Lower leg skin (tissue), 3 donors: ENCODE results near the gene RAB11FIP4.

ENCODE experiments used
- POLR2A ChIP-seq, 2 donors: fragments of 450-650 bp; IDR thresholded peaks; one replicate each; pipeline ENCODE4 v1.6.1; 2016 to 2017; ENCODE audit warnings: antibody characterized with exemption in 2 of 2, mild to moderate bottlenecking in 1 of 2, moderate library complexity in 1 of 2
- TF ChIP-seq, protein P1 (sequence below), 3 donors: fragments of 450-650 bp; IDR thresholded peaks; one replicate each; pipeline ENCODE4 v1.5.1; 2016; ENCODE audit warnings: antibody characterized with exemption in 3 of 3, mild to moderate bottlenecking in 3 of 3, moderate library complexity in 2 of 3

DNA sequence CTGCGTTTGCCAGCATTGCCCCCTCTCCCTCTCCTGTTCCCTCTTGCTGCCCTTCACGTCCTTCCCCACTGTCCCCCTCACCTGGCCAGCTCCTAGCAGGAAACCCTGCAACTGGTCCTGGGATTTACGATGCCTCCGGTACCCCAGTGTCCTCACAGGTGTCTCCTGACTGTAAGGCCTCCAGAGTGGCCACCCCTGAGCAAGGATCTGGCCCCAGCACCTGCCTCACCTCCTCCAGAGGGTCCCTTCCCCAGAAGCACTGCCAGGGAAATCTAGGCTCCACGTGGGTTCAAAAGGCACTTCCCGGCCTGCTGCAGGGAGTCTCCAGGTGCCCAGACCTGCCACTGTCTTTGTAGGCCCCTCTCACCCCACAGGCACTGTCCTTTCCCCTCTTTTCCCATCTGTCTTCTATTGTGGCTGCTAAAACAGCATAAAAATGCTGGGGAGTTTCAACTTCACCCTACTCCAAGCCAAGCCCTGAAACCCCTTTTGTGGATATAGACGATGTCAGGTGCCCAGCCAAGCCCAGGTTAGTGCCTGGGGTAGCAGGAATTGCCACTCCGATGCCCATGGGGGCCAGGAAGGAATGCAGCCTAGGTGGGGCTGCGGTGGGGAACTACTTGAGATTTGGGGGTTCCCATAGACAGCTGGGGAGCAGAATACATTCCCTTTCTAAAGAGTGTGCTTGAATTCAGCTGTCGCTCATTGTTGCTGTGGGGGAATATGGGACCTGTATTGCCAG lies 25.7 kb downstream of the RAB11FIP4 start:
- TF ChIP-seq, protein P1, sequence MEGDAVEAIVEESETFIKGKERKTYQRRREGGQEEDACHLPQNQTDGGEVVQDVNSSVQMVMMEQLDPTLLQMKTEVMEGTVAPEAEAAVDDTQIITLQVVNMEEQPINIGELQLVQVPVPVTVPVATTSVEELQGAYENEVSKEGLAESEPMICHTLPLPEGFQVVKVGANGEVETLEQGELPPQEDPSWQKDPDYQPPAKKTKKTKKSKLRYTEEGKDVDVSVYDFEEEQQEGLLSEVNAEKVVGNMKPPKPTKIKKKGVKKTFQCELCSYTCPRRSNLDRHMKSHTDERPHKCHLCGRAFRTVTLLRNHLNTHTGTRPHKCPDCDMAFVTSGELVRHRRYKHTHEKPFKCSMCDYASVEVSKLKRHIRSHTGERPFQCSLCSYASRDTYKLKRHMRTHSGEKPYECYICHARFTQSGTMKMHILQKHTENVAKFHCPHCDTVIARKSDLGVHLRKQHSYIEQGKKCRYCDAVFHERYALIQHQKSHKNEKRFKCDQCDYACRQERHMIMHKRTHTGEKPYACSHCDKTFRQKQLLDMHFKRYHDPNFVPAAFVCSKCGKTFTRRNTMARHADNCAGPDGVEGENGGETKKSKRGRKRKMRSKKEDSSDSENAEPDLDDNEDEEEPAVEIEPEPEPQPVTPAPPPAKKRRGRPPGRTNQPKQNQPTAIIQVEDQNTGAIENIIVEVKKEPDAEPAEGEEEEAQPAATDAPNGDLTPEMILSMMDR (IDR thresholded peaks at IDR 0.05), result no peak
- TF ChIP-seq POLR2A (IDR thresholded peaks at IDR 0.05), result no peak
